Heart right ventricle (tissue), 16 donors: Measurements from ENCODE around the gene GSTM1. TPM values are rescaled to one million over a fixed set of nuclear protein-coding genes. Genes with fewer than 3 reads are reported as not detected.
"Not testable (repeated sequence)": the region's sequence is repeated elsewhere in the genome, so short reads cannot be mapped to it uniquely, and the experiment has no call there.

Experiments used
- ATAC-seq, 8 donors: fragments of 200-7000 bp; cut with Tn5 transposase; one replicate each; pipeline ENCODE4 v1.9.1; 2020; ENCODE audit warnings: mild to moderate bottlenecking in 8 of 8, moderate library complexity in 8 of 8, moderate number of reproducible peaks in 1 of 8
- DNase-seq, 2 donors: peaks; one replicate each; pipeline ENCODE4 v3.0.0-alpha.2; 2020
- H3K27ac ChIP-seq, 10 donors: fragments of 200-600 bp; sonication (generic) in 2 of 10; one replicate each; pipeline versions ENCODE4 v1.5.0 to v1.8.0; 2020 to 2022; ENCODE audit warnings: mild to moderate bottlenecking in 3 of 10
- H3K27me3 ChIP-seq, 7 donors: fragments of 200-600 bp; one replicate each; pipeline ENCODE4 v1.8.0; 2021 to 2022; ENCODE audit warnings: mild to moderate bottlenecking in 2 of 7
- H3K36me3 ChIP-seq, 9 donors: fragments of 200-600 bp; sonication (generic) in 1 of 9; one replicate each; pipeline versions ENCODE4 v1.5.0 to v1.8.0; 2020 to 2022; ENCODE audit warnings: mild to moderate bottlenecking in 2 of 9
- H3K4me1 ChIP-seq, 9 donors: fragments of 200-600 bp; sonication (generic) in 1 of 9; one replicate each; pipeline versions ENCODE4 v1.5.0 to v1.8.0; 2020 to 2022; ENCODE audit warnings: mild to moderate bottlenecking in 4 of 9
- H3K4me3 ChIP-seq, 10 donors: fragments of 200-600 bp; sonication (generic) in 2 of 10; one replicate each; pipeline versions ENCODE4 v1.5.0 to v1.8.0; 2020 to 2022; ENCODE audit warnings: mild to moderate bottlenecking in 7 of 10, moderate library complexity in 2 of 10
- H3K9me3 ChIP-seq, 11 donors: fragments of 200-600 bp in 10 of 11; sonication (generic) in 2 of 11; one replicate each; pipeline versions ENCODE4 v1.5.0 to v1.8.0; 2013 to 2022; ENCODE audit warnings: mild to moderate bottlenecking in 2 of 11, control low read depth in 1 of 11, moderate library complexity in 1 of 11
- CTCF ChIP-seq, 9 donors: fragments of 200-600 bp; sonication (generic) in 2 of 9; IDR thresholded peaks; one replicate each; pipeline versions ENCODE4 v1.5.0 to v1.8.0; 2021 to 2022; ENCODE audit warnings: antibody characterized with exemption in 9 of 9, mild to moderate bottlenecking in 5 of 9, moderate library complexity in 1 of 9
- WGBS, 2 donors: extraction: QIAGEN DNeasy Blood & Tissue Kit; methylation state at CpG; one replicate each; pipeline ENCODE4 v1.1.7; 2013; ENCODE audit warnings: inconsistent platforms in 1 of 2; 5-methylcytosine and 5-hydroxymethylcytosine counted together
- intact Hi-C, 10 donors: fragments of 100-400 bp; cut with DNase I; formaldehyde crosslinking; loops; one replicate each; pipeline versions ENCODE4 v1.11.1 to v1.14.2; 2022
- polyA plus RNA-seq, 2 donors: library from polyadenylated mRNA; stranded (reverse); fragments of 200-250 nt; gene quantifications; one replicate each; pipeline ENCODE4 v1.2.3, GENCODE V29; 2013
- total RNA-seq, 10 donors: library from RNA; stranded (reverse); fragmentation: NEBNext Ultra II Directional in 3 of 10; extraction: Animal tissue kit (Norgen Biotek cat#: 25700) in 3 of 10; gene quantifications; one replicate each; pipeline versions ENCODE4 v1.2.1 to v1.2.4, GENCODE V29; 2021 to 2023
- donor health status: Arrhythmogenic right ventricular cardiomyopathy.
- donor health status: ischemic (EF 13 %, LVEDD 7.1; RV severe dilation, severe dysfunction).
- donor health status: healthy with polysubstance abuse.
- donor health status: DM: no; HTN: yes; CAD: no.
- donor health status: DM: no; HTN: no; CAD: no.
- donor health status: ischemic (EF 25% LVEDD 6.9; RV normal size, moderate dysfunction).
- donor health status: ischemic (EF 25% LVEDD 5.7; RV mildly dilated, moderate dysfunction).
- donor health status: healthy.
- donor health status: DM: yes; HTN: yes; CAD: no.
- donor health status: Ischemic cardiomyopathy.
- donor health status: ischemic (EF 35%, LVEDD 5.7; RV mildly dilated, moderate dysfunction).
- donor health status: nonischemic (EF 11% LVEDD 7.7; RV severe dilation, severe dysfunction).
- donor health status: DM: yes; HTN: yes; CAD: no.
- donor health status: PGD.
- donor health status: ischemic (EF 29% LVEDD 5.4; RV normal size, mild dysfunction).
- donor health status: nonischemic (EF 23%, LVEDD 6.1; RV moderate dilation, normal function).

Gene GSTM1
- total and polyA plus RNA-seq, 12 donors, result 0.19 to 57.7 (median 36.7) TPM; not detected in 4

GRCh38 chr1:109659997-109660690 lies 27.5 kb upstream of the GSTM1 start:
- intact Hi-C loops, result loop anchor here in 2 of 10 donors (5.0 to 10.0 kb wide), 2 partner anchors 325 to 327 kb away; partner anchors contain the start of gene AHCYL1 (in 1 of the 2)
- Histone ChIP-seq H3K4me1 (peaks cover 0 to 31% (median 6%) of the 10 kb centered on the region in 9 donors), H3K9me3 (no peaks in the 10 kb centered on the region), H3K27me3 (no peaks in the 10 kb centered on the region), H3K27ac (no peak overlapping the region), H3K4me3 (no peak overlapping the region), H3K36me3 (peaks cover 0 to 48% (median 9%) of the 10 kb centered on the region in 9 donors)
- DNase-seq (no peak), ATAC-seq (no peak)
- no peak for TF ChIP-seq CTCF (IDR thresholded peaks at IDR 0.05)
- 79 to 81% methylated on average over 5 of the region's 5 CpGs for WGBS, 2 donors

- ATAC-seq, H3K27me3 ChIP-seq, DNase-seq, H3K9me3 ChIP-seq, H3K4me3 ChIP-seq, H3K27ac ChIP-seq, intact Hi-C loops: not testable (repeated sequence)
- Histone ChIP-seq H3K36me3 (peaks cover 0 to 53% (median 9%) of the 10 kb centered on the region in 9 donors), H3K4me1 (peaks cover 0 to 26% (median under 1%) of the 10 kb centered on the region in 9 donors)
- WGBS, 2 donors, result 70 to 77% methylated on average over 3 of the region's 4 CpGs
Observed at GRCh38 chr1:109660691-109661026, 27.0 kb upstream of the GSTM1 start.

GRCh38 chr1:109661391-109661790 lies 26.2 kb upstream of the GSTM1 start:
- no peak for DNase-seq
- no peak for ATAC-seq

GRCh38 chr1:109664671-109665070 lies 22.9 kb upstream of the GSTM1 start:
- no peak overlapping the region for H3K27ac ChIP-seq
- no peak overlapping the region for H3K4me3 ChIP-seq
- peaks cover 0 to 20% (median 9%) of the 10 kb centered on the region in 9 donors for H3K4me1 ChIP-seq
- no peaks in the 10 kb centered on the region for H3K9me3 ChIP-seq
- WGBS, 2 donors, result 91 to 100% methylated on average over 1 of the region's 1 CpG
- ATAC-seq (no peak), DNase-seq (no peak)
- H3K27me3 ChIP-seq, result no peaks in the 10 kb centered on the region
- TF ChIP-seq CTCF (IDR thresholded peaks at IDR 0.05), result no peak
- H3K36me3 ChIP-seq, result peaks cover 0 to 38% (median 3%) of the 10 kb centered on the region in 9 donors
- intact Hi-C loops, result no loop called here

More at GRCh38 chr1:109661391-109661790, 26.2 kb upstream of the GSTM1 start:
- no peaks in the 10 kb centered on the region for H3K27me3 ChIP-seq
- no peaks in the 10 kb centered on the region for H3K9me3 ChIP-seq
- peaks cover 0 to 26% (median 0%) of the 10 kb centered on the region in 9 donors for H3K4me1 ChIP-seq
- H3K4me3 ChIP-seq, result no peak overlapping the region
- peaks cover 0 to 57% (median 9%) of the 10 kb centered on the region in 9 donors for H3K36me3 ChIP-seq
- intact Hi-C loops, result no loop called here
- 75 to 79% methylated on average over 2 of the region's 2 CpGs for WGBS, 2 donors
- no peak for TF ChIP-seq CTCF (IDR thresholded peaks at IDR 0.05)
- H3K27ac ChIP-seq, result no peak overlapping the region
